DMS114 treated with DMSO at 0.1 percent for 48 hours (cell line): Measurements from ENCODE around the gene SYT17.

ENCODE experiments used
- DNase-seq: peaks from one replicate; lab custom pipeline; 2025; ENCODE audit not compliant: unreplicated experiment; lab: John Stamatoyannopoulos, UW

SYT17 gene

DNA sequence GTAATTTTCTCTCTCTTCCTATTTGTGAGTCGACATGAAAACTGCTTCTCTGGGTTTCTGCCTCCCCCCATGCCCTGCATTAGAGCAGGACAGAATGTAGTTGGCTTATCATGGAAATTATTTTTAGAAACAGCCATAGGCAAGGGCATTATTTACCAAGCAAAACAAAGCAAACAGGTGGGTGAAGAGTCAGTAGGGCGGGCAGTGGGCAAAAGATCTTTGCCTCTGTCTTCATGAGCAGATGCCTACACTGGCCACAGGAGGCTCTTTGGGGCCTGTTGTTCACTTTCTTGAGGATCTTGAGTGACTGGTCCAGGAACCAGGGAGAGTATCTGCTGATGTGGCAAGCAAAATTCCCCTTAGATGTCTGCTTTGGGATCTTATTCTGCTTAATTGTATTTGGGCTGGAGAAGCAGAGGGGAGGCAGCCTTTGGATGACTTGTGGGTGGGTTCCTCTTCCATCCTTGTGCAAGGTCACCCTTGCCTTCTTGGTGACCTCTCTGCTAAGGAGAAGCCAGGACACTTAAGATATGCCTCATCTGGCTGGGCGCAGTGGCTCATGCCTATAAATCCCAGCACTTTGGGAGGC is 75.0 kb downstream of the SYT17 start:
- DNase-seq = no peak

DNA sequence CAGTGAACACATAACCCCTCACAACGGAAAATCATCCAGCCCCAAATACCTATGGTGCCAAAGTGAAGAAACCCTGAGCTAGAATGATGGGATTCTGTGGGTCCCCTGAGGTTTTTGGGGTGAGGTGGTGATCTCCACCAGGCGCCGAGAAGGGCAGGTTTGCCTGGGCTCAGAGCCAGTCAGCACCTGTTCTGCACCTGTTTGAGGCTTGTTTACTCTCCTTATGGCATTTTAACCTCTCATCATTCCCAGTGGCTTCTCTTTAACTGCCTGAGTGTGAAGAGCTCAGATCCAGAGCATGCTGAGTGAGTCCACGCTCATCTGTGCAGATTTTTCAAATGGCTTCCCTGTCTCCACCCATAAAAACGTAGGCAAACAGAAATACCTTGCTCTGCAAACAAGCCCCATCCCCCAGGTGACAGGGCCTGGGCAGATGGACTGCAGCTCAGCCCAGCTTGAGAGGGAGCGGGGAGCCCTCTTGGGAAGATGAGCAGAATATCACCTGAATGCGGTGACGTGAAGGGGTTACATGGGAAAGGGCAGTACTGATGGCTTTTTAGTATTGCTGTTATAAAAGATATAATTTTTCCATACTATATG is 77.4 kb downstream of the SYT17 start:
- no peak for DNase-seq

DNA sequence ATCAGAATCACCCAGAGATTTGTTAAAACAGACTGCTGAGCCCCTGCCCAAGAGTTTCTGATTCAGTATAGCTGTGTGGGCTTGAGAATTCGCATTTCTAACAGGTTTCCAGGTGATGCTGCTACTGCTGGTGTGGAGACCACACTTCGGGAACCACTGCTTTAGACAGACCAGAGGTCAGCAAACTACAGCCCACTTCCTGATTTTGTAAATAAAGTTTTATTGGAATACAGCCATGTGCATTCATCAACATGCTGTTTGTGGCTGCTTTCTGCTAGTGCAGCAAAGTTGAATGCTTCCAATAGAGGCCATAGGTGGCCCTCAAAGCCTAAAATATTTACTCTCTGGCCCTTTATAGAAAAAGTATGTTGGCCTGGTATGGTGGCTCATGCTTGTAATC is 84.9 kb downstream of the SYT17 start:
- no peak for DNase-seq

DNA sequence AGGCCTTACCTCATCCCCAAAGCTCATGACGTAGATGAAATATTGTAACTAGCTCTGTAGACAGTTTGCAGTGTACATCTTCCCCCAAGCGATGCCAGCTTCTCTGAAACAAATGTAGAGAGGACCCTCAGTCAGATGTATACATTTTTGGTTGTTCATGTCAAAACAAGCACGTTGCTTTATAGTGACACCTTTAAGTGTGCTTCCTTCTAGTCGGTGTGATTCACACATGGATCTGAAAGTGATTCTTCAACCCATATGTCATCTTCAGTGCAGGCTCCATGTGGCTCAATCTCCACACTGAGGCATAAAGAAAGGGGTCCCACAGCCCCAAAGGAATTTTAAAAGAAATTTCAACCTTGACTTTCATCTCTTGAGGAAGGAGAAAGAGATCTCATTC is 86.6 kb downstream of the SYT17 start:
- DNase-seq = no peak

DNA sequence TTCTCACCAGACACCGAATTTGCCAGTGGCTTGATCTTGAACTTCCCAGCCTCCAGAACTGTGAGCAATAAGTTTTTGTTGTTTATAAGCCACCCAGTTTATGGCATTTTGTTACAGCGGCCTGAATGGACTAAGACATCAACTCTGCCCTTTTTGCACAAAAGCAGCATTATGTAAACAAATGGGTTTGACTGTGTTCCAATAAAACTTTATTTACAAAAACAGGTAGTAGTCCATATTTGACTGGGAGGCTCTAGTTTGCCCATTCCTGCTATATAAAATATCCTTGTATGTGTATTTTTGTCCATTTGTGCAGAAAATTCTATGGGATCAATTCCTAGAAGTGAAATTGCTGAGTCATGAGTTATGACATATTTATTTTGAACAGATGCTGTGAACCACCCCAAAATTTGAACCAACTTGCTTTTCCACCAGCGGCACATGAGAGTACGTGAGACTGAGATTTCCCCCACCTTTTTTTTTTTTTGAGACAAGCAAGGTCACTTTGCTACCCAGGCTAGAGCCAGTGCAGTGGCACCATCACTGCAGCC is 96.2 kb downstream of the SYT17 start:
- no peak for DNase-seq

DNA sequence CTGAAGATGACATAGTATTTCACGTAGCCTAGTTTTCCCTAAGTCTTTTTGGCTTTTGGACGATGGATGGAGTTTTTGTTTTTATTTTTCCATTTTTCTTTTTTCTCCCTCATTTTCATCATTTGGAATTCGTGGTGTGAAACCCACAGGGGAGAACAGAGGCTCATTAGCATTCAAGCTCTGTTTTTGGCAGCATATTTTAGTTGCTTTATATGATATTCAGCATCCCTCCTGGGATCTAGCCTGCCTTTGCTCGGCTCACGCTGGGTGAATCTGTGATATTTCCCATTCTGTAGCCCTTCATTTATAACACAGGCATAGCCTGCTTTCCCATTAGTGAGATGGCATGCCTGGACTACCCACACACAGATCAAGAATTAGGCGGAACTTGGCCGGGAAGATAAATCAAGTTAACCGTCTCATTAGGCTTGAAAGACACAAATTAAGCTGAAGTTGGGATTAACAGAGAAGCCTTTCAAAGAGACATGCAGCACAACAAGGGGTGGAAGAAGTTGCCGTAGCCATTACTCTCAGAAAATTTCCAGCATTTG is 97.4 kb downstream of the SYT17 start:
- no peak for DNase-seq

DNA sequence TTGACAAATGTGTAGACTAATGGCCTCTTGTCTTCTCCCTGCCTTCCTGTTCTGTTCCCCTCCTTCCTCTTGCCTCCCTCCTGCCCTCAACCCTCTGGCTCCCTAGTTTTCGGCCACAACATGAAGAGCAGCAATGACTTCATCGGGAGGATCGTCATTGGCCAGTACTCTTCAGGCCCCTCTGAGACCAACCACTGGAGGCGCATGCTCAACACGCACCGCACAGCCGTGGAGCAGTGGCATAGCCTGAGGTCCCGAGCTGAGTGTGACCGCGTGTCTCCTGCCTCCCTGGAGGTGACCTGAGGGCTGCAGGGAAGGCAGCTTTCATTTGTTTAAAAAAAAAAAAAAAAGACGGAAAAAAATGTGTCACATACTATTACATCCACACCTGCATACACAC is 98.7 kb downstream of the SYT17 start:
- no peak for DNase-seq

DNA sequence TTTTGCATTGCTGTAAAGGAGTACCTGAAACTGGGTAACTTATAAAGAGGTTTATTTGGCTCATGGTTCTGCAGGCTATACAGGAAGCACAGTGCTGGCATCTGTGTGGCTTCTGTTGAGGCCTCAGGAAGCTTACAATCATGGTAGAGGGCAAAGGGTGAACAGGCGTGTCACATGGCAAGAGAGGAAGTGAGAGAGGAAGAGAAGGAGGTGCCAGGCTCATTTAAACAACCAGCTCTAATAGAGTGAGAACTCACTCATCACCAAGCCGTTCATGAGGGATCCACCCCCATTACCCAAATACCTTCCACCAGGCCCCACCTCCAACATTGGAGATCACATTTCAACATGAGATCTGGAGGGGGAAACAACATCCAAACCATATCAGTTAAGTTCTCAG is 101.1 kb downstream of the SYT17 start:
- DNase-seq = no peak

DNA sequence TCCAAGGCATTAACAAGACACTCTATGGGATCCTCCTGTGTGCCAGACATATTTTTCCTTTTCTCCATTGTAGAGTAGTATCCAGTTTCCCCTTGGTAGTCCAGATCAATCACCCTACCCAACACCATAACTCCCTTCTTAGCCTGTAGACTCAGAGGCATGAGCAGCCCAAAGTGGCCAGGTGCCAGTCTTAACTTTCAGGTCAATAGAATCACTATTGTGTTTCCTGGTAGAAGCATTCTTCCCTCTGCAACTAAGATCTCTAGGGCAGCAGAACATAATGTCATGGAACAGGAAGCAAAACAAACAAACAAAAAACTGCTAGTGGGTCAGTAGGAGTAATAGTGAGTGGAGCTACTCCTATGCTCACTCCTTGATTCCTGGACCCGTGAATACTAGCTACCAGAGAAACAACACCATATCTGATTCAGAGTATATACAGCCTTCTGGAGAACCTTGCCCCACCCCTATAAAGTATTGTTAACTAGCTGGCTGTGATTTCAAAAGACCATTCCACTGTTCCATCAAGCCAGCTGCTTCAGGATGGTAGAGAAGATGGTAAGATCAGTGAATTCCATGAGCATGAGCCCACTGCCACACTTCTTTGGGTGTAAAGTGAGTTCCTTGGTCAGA is 106.2 kb downstream of the SYT17 start:
- DNase-seq = no peak

DNA sequence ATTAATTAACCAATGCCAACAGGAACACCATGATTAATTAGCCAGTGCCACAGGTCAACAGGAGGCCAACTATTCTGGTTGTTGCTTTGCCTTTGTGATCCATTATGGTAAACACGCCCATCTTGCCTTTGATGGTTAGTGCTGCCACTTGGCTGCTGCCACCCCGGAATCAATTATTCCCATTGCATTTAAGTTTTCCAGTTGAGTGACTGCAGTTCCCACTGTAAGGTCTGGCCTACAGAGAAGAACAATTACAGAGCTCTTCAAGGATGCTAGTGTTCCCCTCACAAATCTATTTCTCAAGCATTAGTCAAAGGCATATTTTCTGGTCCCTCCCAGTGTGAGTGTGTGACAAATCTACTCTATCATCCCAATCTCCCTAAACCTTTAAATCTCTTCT is 110.4 kb downstream of the SYT17 start:
- DNase-seq = no peak

DNA sequence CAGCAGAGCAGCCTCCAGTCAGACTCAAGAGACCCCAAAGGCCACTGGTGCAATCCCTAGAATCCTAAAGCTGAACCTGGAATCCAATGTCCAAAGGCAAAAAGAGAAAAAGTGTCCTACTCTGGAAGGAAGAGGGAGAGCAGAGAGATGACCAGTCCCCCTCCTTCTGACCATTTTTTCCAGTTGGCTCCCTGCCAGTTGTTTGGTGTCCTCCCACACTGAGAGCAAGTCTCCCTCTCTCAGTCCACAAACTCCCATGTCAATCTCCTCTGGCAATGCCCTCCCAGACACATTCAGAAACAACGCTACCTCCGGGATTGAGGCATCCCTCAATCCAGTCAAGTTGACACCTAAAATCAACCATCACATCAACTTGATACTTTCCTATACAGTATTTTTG is 113.2 kb downstream of the SYT17 start:
- DNase-seq = no peak

DNA sequence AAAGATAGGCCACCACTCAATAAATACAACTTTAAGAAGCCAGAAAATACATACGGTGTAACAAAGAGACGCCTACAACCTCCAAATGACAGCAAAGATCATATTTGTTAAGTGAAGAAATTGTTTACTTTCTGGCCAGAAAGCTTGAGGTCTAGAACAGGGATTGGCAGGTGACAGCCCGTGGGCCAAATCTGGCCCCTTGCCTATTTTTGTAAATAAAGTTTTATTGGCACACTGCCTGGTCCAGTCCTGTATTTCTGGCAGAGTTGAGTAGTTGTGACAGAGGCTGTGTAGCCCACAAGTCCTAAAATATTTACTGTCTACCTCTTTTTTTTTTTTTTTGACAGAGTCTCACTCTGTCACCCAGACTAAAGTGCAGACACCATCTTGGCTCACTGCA is 114.1 kb downstream of the SYT17 start:
- no peak for DNase-seq

DNA sequence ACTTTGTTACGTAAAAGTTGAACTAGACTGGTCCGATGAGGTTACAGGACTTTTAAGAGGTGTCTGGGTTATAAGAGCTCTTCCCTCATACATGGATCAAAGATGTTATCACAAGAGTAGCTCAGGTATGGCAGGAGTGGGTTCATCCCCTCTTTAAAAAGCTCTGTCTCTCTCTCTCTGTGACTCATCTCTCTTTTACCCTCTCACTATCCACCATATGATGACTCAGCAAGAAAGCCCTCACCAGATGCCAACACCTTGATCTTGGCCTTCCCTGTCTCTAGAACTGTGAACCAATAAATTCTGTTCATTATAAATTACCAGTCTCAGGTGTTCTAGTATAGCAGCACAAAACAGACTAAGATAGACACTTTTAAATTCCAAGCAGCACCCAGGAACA is 115.6 kb downstream of the SYT17 start:
- no peak for DNase-seq

DNA sequence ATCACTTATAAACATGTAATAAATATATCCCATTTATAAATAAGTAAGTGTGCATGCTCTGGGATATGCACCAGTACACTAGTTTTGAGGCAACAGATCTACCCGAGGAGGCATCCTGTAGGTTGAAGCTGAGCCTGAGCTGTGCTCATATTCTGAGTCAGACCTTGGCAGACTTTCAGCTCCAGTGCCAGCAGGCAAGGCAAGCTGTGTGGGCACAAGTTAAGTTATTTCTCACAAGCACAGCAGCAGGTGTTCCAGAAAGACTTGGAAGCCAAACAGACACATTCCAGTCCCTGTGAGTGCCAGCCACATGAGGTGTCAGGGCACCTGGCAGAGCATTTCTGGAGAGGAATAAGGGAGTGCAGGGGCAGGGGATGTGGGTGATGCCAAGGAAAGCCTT is 116.2 kb downstream of the SYT17 start:
- DNase-seq = no peak

DNA sequence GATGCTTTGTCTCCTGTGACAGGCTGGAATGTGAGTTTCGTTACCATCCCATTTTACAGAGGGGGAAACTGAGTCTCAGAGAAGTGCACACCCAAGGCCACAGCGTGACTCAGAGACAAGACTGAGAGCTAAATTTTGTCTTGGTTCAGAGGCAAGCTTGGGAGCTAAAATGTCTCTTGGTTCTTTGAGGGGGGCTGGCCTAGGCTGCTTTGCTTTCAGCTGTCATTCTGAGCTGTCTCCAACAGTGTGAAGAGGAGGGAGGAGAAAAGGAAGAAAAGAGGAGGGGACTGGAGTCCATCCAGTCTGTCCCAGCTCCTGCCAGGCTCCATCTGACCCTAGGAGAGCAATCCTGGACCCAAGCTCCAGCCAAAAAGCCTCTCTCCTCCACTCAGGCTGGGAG is 117.4 kb downstream of the SYT17 start, which contains the start of gene CLEC19A:
Gene CLEC19A, plus strand, starts transcription at position 301 of the 400 bp plus-strand sequence. CDS start 121 bp downstream, outside the sequence.
- no peak for DNase-seq

DNA sequence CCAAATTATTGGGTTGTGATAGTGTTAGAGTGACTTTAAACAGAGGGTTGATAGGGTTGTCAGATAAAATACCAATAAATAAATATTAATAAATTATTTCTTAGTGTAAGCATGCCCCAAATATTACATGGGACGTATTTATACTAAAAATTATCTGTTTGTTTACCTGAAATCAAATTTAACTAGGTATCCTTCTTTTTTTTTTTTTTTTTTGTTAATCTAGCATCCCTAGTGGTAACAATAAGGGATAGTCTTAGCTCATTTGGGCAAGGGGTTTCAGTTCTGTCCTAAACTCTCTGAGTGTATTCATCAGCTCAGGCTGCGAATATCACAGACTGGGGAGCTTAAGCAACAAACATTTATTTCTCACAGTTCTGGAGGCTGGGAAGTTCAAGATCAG is 118.8 kb downstream of the SYT17 start:
- DNase-seq = no peak

DNA sequence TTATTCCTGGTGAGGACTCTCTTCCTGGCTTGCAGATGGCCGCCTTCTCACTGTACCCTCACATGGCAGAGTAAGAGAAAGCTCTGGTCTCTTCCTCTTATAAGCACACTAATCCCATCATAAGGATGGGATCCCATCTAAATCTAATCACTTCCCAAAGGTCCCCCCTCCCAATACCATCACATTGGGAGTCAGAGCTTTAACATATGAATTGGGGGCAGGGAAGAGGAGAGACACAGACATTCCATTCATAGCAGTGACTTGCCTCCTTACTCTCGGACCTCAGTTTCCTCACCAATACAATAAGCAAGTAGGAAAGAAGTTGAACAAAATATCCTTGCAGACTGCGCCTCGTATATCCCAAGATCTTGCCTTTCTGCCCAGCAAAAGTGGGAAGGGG is 119.2 kb downstream of the SYT17 start:
- DNase-seq = no peak

DNA sequence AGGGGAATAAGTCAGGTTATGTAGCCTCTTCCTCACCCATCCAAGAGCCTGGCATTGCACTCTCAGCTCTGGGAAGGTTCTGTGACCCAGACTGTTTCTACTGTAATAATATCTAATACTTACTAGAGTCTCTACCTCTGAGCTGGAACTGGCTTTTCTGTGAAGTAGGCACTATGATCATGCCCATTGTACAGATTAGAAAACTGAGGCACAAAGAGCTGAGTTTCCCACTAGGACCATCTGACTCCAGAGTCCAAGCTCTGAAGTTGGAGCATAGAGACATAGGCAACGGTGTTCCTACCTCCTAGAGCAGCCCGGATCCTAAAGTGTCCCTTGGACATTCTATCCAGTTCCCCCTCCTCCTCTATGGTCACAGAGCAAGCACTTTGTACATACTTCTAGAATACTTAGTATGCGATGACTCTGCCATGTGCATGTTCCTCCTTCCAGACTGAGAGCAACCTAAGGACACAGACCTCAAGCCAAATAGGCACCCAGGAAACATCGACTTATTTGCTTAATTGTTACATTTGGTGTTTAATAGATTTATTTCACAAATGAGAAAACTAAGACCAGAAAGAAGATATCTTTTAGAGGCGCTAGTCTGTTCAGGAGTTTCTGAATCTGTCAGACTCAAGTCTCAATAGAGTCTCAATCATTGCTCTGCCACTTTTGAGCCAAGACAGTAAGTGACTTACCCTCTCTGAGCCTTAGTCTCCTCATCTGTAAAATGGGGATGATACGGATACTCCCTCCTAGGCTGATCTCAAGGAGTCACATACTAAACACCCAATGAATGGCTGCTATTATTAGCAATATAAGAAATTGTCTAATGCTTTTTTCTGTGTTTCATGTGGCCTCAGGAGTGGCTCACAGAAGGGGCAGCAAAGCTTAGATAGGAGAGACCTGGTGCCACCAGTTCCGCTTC is 121.1 kb downstream of the SYT17 start:
- no peak for DNase-seq

DNA sequence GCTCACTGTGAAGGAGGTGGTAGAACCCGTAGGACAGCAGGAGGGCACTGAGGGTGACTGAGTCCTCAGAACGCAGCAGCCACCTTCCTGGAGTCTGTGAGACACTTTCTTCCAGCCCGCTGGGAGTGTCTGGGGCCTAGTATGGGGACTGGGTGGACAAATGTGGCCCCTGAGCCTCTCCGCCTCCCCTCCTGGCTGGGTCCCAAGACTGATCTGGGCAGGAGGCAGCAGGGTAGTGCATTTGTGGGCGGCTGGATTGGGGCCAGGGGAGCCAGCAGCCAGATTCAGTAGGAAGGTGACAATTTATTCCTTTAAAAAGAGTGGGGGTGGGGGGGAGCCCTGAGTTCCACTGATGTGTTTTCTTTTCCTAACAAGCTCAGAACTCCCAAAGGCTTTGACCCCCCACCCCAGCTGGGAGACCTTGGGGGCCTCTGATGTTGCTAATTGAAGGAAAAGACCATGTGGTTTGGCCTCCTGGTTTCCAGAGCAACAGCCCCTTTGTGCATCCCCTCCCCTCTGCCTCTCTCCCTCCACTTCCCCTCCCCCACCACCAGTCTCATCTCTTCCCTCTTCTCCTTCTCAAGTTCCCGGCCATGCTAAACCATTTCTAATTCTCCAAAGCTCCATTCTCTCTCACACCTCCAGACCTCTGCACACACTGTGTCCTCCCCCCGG is 121.9 kb downstream of the SYT17 start:
- DNase-seq = no peak

DNA sequence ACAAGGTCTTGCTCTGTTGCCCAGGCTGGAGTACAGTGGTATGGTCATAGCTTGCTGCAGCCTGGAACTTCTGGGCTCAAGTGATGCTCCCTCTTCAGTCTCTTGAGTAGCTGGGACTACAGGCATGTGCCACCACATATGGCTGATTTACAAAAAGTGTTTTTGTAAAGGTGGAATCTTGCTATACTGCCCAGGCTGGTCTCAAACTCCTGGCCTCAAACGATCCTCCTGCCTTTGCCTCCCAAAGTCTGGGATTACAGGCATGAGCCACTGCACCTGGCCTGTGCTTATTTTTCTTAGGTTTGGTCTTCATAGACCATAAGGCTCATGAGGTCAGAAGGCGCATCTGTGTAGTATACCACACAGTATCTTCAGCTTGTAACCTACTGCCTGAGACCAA is 122.8 kb downstream of the SYT17 start:
- DNase-seq = no peak

DNA sequence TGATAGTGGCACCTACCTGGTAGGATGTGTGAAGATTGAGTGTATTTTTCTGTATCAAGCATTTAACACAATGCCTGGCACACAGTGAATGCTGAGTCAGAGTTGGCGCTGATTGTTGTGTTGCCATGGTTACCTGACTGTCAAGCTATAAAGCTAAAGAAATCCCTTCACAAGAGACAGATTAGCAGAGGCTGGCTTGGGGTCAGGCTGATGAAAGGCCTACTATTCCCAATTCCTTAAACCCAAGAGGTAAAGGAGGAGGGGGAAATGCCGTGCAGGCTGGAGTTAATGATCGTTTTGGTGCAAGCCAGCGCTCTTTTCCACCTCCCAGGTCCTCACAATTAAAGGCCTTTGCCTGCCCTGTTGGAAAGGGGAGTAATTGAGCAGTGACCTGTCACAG is 123.4 kb downstream of the SYT17 start:
- DNase-seq = no peak
